ENCODE data around the gene PGF.

The PGF gene

DNA sequence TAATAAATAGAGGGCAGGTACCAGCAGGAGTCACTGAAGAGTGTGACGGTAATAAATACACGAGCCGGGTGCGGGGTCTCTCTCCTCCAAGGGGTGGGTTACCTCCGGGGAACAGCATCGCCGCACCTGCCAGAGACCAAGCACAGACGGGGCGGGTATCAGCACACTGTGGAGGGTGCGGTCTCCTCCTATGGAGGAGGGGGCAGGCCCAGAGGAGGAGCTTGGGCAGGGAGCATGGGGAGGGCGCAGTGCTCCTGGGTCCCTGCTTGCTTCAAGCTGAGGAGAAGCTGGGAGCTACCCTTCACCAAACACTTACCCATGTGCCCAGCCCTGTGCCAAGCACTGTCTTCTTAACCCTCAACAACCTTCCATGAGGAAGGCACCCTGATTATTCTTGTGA lies 12.8 kb downstream of the PGF start:
- no peak overlapping the region for H3K27ac ChIP-seq
- TF ChIP-seq ZFX (IDR thresholded peaks at IDR 0.05): no peak
- TF ChIP-seq, protein P1, sequence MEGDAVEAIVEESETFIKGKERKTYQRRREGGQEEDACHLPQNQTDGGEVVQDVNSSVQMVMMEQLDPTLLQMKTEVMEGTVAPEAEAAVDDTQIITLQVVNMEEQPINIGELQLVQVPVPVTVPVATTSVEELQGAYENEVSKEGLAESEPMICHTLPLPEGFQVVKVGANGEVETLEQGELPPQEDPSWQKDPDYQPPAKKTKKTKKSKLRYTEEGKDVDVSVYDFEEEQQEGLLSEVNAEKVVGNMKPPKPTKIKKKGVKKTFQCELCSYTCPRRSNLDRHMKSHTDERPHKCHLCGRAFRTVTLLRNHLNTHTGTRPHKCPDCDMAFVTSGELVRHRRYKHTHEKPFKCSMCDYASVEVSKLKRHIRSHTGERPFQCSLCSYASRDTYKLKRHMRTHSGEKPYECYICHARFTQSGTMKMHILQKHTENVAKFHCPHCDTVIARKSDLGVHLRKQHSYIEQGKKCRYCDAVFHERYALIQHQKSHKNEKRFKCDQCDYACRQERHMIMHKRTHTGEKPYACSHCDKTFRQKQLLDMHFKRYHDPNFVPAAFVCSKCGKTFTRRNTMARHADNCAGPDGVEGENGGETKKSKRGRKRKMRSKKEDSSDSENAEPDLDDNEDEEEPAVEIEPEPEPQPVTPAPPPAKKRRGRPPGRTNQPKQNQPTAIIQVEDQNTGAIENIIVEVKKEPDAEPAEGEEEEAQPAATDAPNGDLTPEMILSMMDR (conservative IDR thresholded peaks at IDR 0.05): no peak

DNA sequence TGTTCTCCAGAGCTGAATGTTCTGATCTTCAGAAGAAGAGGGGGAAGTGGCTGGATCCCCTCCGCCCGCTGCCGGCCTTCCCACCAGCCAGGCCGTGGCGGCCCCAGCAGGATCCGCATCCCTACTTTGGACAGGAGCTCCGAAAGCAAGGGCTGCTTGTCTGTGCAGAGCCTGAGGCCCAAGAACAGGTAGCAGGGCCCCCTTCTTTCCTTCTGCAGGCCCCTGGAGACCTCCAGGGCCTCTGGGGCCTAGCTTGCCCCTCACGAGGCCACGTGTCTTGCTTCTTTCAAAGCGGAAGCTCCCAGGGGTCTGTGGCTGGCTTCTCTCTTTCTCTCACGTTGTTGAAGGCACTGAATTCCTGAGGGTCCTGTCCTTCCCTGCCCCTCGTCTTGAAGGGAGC lies 13.2 kb downstream of the PGF start:
- no peak for TF ChIP-seq ZFX (IDR thresholded peaks at IDR 0.05)
- no peak overlapping the region for H3K27ac ChIP-seq

DNA sequence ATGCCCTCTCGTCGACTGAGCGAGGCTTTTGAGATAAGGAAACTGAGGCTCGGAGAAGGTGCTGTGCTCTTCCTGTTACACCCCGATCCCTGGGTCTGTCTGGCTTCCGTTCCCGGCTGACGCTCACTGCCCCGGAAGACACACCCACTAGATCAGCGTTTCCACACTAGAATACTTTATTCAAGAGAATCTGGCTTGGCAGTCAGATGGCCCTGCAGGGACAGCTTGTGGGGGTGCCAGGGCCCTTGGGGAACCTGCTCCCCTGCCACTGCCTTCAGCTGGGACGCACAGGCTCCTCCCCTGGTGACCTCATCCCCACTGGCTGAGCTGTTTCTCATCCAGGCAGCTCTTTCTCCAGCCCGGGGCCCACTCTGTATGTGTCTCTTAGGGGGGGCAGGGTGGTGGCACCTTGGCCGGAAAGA lies 13.7 kb downstream of the PGF start:
- no peak overlapping the region for H3K27ac ChIP-seq

DNA sequence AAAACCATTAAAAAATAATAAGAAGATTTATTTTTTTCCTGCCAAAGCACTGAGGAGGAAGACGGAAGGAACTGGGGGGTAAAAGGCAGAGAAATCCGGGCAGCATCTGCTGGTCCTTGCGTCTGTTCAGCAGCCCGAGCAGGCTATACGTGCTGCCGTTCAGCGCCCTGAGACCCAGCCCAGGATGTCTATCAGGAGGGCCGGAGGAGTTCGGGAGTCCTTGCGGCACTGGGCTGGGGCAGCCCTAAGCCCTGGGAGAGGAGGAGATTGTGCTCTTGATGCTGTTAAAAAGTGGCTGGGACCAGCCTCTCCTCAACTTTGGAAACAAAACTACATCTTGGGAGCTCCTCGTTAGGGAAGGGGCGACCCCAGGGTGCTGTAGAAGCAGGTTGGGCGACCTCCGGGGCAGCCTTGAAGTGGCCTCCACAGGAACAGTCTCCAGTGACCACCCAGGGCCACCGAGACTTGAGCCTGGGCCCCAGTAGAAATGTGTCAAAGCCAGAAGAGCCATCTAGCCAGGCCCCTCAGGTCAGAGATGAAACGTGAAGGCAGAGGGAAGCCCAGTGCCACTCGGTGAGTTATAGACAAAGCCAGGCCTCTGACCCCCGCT lies 14.3 kb downstream of the PGF start:
- TF ChIP-seq ZFX (IDR thresholded peaks at IDR 0.05): no peak
- TF ChIP-seq, protein P1 (conservative IDR thresholded peaks at IDR 0.05): no peak
- H3K27ac ChIP-seq: no peak overlapping the region

More for the DNA sequence above, 13.7 kb downstream of the PGF start:
- TF ChIP-seq, protein P1 (conservative IDR thresholded peaks at IDR 0.05): no peak
- TF ChIP-seq ZFX (IDR thresholded peaks at IDR 0.05): no peak

DNA sequence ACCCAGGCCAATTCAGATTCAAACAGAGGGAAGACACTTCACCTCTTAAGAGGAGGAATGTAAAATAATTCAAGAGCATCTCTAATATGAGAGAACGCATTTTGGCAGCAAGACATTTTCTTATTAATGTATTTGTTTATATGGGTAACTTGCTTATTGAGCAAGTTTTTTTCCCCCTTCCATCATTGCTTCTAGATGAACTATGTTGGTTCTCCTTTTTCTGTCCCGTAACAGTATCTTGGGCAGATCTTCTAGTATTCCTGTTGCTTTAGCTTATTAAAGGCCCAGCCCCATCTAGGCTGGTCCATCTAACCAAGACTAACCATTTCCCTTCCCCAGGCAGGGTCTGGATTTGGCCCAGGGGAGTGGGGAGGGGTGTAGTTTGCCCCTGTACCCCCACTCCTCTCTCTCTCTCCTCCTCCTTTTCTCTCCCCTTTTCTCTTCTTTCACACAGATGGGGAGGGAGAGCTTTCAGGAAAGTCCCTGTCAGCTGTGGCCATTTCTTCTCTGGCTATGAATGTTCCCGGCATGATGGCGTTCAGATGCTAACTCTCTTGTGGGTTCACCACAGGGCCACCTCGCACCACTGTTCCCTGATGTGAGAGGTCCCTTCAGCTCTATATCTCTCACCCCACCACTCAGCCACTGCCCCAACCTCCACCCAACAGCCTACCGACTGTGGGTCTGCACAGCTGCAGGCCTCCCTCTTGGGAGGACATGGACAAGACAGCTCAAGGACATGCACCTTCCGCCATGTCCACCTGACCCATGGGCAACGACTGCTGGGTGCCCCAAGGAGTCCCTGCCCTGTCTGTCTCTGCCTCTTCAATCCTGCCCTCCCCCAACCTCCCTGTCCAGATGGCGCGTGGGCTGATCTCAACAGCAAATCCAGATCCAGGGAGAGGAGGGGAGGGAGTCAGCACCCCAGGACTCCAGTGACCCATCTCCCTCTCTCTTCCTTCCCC lies 16.6 kb downstream of the PGF start:
- H3K27ac ChIP-seq: no peak overlapping the region
- no peak for TF ChIP-seq ZFX (IDR thresholded peaks at IDR 0.05)
- TF ChIP-seq, protein P1 (conservative IDR thresholded peaks at IDR 0.05): no peak

DNA sequence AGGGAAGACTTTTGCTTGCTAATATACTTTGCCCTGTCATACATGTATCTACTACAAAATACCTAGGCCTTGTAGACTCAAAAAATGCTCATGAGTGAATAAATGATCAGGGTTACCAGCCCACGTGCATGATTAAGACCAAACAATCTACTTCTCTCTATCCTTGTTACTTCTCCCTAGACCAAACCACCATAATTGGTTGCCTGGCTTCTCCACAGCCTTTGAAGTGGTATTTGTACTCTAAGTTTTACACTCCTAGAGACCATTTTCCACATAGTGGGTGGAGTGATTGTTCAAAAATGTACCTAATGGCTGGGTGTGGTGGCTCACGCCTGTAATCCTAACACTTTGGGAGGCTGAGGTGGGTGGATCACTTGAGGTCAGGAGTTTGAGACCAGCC lies 18.2 kb downstream of the PGF start:
- H3K27ac ChIP-seq: no peak overlapping the region
- TF ChIP-seq, protein P1 (conservative IDR thresholded peaks at IDR 0.05): no peak
- TF ChIP-seq ZFX (IDR thresholded peaks at IDR 0.05): no peak

DNA sequence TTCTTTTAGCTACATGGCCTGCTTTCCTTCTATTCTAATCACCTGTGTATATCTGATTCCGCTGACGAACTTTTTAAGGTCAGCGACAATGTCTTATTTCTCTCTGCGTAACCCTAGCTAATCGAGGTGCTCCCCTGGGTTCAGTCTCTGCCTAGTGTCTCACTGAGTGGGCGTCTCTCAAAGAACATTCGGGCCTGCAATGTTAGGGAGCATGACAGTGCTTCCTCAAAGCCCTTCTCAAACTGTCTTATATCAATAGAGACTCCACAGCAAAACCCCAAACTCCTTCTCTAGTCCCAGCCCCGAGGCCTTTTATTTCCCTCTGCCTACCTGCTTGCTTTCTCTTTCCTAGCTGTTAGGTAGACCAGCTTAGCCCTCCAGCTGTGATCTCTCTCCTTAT lies 18.7 kb downstream of the PGF start:
- no peak overlapping the region for H3K27ac ChIP-seq
- no peak for TF ChIP-seq ZFX (IDR thresholded peaks at IDR 0.05)
- TF ChIP-seq, protein P1 (conservative IDR thresholded peaks at IDR 0.05): no peak
